HG03045 (cell line): ENCODE results near the gene OR52E4.

Source experiments
- ATAC-seq: cut with Tn5 transposase; IDR thresholded peaks from one replicate; pipeline ENCODE4 v1.9.1; 2021; ENCODE audit warnings: mild to moderate bottlenecking, moderate library complexity; ENCODE audit not compliant: unreplicated experiment

OR52E4 gene

GRCh38 chr11:5928811-5929210 is 48.4 kb downstream of the OR52E4 start:
- ATAC-seq: no peak

- no peak for ATAC-seq
Measured at GRCh38 chr11:5929571-5930368, 49.3 kb downstream of the OR52E4 start.

GRCh38 chr11:5930614-5931013 is 50.2 kb downstream of the OR52E4 start:
- no peak for ATAC-seq

- ATAC-seq: no peak
Measured at GRCh38 chr11:5931061-5931460, 50.6 kb downstream of the OR52E4 start.

GRCh38 chr11:5932671-5933070 is 52.2 kb downstream of the OR52E4 start:
- no peak for ATAC-seq

- no peak for ATAC-seq
Measured at GRCh38 chr11:5933116-5933515, 52.7 kb downstream of the OR52E4 start.
